Stimulated activated CD4-positive, alpha-beta T cell treated with anti-CD3 and anti-CD28 coated beads, Interleukin-12 subunit alpha, Interleukin-12 subunit beta, amount 100 ng/mL, for 4 hours (primary cell): Measurements from ENCODE around the gene NUP43.
"Not testable (repeated sequence)": the region's sequence is repeated elsewhere in the genome, so short reads cannot be mapped to it uniquely, and the experiment has no call there.

Experiments used
- DNase-seq: peaks from one replicate; pipeline ENCODE4 v3.0.0-alpha.2; 2020

NUP43 gene

GRCh38 chr6:149745252-149745651 lies 1.1 kb downstream of the NUP43 start:
- DNase-seq: not testable (repeated sequence)

DNA sequence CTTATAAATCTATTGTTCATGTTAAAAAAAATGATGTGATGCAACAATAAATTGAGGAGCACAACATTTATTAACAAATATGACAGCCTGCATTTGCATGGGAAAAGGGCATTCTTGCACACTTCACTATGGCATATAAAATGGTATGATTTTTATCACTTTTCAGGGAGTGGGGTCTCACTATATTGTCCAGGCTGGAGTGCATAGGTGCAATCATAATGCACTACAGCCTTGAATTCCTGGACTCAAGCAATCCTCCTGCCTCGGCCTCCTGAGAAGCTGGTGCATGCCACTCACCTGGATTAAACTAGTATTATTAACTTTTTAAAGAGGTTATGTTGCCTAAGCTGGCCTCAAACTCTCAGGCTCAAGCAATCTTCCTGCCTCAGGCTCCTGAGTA lies 11.4 kb downstream of the NUP43 start:
- no peak for DNase-seq

- DNase-seq: no peak
Observed at GRCh38 chr6:149733089-149733720, 13.1 kb downstream of the NUP43 start.

DNA sequence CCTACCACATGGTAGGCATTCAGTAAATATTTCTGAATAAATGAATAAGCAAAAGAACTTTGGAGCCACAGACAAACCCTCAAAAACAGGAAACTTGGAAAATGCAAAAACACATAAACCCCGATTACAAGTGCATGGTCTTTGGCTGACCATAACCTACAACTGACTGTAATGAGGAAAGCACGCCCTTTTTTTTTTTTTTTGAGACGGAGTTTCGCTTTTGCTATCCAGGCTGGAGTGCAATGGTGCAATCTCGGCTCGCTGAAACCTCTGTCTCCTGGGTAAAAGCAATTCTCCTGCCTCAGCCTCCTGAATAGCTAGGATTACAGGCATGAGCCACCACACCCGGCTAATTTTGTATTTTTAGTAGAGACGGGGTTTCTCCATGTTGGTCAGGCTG lies 16.5 kb downstream of the NUP43 start:
- no peak for DNase-seq

- no peak for DNase-seq
Observed at GRCh38 chr6:149728499-149729234, 17.7 kb downstream of the NUP43 start.

GRCh38 chr6:149727793-149728498 lies 18.4 kb downstream of the NUP43 start:
- DNase-seq: no peak

DNA sequence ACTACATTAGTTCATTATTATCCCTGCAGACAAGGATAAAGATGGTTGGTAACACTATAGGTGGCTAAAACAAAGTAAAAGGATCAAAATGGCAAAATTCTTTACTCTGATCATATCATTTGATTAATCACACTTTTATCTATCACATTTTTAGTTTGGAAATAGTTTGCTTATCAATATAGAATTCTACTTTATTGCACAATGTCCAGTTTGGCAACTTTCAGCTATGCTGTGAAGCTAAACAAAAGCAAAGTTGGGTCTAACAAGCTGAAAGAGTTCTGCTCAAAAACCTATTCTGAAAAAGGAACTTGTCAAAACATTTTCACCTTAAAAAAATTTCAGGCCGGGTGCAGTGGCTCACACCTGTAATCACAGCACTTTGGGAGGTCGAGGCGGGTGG lies 20.5 kb downstream of the NUP43 start:
- DNase-seq: no peak

DNA sequence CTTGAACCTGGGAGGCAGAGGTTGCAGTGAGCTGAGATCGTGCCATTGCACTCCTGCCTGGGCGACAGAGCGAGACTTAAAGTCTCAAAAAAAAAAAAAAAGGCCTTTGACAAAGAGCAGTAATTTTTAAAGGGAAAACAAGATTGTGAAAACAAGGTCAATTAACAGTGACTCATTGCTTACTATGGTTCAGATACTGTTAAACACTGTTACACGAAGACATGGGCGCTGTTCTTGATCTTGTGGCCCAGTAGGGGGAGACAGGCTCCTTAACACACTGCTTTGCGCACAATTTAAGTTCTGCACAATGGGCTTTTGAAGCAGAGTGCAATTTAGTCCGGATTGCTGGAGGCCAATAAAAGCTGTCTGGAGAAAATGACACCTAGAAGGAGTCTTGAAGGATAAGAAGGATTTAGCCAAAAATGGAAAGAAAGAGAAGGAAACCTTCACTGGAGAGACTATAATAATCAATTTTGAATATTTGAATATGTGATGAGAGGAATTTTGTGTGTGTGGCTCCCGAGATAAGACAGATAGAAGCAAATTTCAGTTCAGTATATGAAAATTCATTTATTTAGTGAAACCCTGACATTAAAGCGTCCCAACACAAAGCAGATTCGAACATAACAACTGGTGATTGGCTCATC lies 22.4 kb downstream of the NUP43 start:
- DNase-seq: no peak

DNA sequence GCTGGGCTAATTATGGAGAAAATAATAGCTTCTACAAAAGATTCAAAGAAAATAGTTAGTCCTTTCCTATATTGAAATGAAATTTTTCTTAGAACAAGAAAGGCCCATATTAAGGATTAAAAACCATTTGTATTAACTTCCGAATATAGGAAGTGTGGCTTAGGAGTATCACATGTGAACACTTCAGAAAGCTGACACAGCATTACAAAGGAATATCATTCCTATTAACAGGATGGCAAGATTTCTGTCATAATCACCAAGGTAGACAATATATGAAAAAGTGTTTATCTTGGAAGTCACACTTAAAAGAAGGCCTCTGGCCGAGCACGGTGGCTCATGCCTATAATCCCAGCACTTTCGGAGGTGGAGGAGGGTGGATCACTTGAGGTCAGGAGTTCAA lies 23.1 kb downstream of the NUP43 start:
- no peak for DNase-seq

DNA sequence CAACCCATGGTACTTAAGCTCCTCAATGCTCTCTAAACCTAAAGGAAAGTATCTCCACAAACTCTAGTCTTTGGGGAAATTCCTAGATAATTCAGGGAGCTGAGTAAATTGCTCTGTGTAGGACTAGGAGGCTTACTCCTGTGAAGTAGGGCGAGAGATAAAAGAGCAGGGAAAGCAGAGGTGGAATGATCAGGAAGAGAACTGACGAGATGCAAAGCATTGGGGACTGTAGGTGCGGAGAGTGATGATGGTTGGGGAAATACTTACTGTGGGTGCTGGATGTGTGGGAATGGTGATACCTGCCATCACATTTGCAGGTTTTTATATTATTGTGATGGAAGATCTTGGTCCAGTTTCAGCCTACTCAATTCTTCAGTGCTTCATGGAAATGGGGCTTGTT lies 26.8 kb downstream of the NUP43 start:
- no peak for DNase-seq

DNA sequence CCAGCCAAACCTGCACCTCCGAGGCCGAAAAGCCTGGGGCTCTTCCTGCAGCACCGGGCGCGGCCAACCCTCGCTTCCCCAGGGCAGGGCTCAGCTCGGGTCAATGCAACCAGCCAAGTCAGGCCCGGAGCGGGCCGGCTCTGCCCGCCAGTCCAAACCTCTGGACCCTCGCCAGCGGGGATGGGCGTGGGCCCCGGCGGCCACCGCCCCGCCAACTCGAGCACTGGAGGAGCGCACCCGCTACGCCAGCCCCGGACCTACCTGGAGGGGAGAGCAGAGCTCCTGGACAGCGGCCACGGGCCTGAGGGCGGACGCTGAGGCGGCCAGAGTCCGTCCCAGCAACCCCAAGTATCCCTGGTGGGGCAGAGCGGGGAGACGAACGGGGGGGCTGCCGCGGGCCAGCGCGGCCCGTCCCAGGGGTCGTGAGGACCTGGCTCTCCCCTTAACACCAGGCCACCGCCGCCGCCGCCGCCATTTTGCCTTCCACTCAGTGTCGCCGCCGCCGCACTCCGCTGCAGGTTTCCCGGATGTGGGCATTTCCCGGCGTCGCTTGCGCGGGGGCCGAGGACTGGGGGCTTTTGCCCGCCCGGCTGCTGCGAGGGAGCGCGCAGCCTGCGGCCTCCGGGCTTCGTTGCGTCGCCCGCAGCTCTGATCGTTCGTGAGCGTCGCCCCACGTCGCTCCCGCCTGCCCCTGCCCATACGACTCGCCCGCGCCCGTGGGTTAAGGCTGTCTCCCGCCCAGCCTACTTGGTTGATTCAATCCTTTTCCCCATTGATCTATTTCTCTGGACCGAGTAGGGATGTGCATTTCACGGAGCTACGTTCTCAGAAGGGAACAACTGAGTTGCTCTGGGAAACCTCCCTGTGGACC lies 28.5 kb downstream of the NUP43 start, which contains the start of gene LATS1:
Gene LATS1, minus strand, starts transcription at position 514 of the 871 bp plus-strand sequence. CDS start 15,975 bp downstream, outside the sequence.
- peak; percentile 90 for DNase-seq

DNA sequence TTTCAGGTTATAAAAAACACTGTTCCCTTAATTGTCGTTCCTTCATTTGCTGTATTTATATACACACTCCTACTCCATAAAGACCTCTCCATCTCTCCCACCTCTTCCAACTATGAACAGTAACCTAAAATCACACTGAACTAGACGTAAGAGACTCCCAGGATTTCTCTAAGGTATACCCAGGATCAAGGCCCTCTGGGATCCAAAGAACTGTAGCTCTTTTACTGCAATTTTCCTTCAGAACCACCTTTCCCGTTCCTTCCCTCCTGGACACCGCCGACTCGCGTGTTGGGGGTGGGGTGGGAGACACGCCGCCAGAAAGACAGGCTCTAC lies 29.1 kb downstream of the NUP43 start:
- DNase-seq: no peak

DNA sequence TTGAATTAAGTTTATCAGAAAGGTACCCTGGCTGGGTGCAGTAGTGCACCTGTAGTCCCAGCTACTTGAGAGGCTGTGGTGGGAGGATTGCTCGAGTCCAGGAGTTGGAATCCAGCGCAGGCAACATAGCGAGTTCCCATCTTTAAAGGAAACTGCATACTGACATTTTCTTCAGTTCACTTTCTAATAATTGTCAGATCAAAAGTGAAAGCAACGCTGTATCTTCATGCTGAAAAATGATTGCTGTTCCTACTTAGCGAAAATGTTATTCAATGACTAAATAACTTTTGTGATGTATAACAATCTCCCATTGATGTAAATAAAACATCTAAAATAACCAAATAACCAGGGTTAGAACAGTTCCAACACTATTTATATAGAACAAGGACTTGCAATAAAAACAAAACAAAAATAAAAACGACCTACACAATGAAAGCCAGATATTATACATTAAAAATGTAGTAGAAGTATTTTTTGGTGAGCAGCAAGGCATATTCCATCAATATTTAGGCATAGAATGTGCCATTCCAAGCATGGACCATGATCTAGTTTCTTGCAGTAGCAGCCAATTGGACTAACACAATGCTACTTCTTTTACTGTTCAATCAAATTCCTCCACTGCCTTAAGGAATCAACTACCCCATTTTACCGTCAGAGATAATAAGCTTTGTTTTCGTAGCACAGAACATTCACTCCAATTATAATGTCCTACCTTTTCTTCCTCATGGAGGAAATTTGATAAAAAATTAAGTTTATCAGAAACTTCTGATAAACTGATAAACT lies 30.0 kb downstream of the NUP43 start:
- no peak for DNase-seq

DNA sequence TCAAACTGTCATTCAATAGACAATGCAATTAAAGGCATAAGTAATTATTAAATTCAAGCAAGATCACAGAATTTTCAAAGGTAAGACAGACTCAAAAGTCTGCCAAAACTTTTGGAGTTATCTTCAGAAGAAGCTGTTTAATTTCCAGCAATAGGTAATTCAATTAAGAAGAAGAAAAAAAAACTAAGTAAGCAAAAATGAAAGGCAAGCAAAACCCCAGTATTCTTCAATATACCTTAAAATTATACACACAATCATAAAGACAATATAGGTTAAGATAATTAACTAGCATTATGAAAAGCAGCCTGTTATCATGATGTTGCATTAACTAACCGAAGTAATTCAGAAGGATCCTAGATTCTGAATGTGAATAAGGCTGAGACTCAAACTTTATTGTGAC lies 31.9 kb downstream of the NUP43 start:
- DNase-seq: no peak

DNA sequence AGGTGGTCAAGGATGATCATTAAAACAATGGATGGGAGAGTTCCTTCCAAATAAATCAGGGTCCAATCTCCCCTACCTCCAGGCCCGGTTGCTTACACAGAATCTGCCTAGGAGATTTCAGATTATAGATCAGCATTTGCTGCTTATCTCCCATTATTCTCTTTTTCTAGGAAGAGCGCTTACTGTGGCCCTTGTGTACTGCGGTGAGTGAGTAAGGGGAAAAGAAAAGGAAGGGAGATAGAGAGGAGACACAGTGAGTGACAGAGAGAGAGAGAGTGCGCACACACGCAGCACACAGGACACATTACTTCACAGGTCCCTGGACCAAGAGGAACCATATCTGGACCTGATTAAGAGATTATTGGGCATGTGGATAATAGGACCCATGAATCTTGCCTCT lies 34.6 kb downstream of the NUP43 start:
- no peak for DNase-seq

DNA sequence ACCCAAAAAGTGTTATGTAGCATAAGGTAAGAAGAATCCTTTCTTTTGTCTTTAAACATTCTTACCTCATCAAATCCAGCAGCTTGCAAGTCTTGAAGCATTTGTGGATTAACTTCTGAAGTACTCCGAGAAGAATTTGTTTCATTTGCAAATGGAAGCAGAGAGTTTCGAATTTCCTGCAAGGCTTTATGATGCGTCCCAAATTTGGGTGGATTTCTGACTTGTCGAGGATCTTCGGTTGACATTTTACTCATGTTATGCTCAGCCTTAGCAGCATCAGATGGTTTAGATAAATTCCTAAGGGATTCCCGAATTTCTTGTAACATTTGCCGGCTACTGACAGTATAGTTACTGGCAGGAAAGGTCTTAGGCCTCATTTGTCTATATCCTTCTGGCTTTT lies 44.6 kb downstream of the NUP43 start:
- no peak for DNase-seq

DNA sequence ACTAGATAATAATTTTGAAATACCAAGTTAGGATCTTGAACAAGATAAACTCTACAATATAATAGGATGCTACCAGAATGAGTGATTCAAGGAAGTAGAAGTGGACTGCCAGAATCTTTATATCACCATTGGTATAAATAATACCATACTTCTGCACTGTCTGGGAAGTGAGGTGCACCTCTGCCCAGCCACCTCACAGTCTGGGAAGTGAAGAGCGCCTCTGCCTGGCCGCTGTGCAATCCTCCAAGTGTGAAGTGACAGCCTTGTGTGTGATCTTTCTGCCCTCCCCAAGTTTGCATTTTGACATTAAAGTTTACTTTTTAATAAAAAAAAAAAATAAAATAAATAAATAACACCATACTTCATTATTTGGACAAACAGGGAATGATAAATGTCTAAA lies 47.2 kb downstream of the NUP43 start:
- DNase-seq: no peak

DNA sequence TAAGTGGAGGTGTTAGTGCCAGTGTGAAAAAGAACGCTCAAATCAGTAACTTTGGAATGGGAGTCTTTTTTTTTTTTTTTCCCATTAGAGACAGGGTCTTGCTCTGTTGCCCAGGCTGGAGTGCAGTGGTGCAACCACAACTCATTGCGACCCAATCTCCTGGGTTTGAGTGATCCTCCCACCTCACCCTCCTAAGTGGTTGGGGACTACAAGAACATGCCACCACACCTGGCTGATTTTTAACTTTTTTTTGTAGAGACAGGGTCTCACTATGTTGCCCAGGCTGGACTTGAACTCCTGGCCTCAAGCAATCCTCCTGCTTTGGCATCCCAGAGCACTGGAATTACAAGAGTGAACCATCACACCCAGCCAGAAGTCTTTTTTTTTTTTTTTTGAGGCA lies 48.2 kb downstream of the NUP43 start:
- no peak for DNase-seq

- no peak for DNase-seq
Observed at GRCh38 chr6:149696901-149697300, 49.4 kb downstream of the NUP43 start.

GRCh38 chr6:149694921-149695320 lies 51.4 kb downstream of the NUP43 start:
- DNase-seq: no peak

DNA sequence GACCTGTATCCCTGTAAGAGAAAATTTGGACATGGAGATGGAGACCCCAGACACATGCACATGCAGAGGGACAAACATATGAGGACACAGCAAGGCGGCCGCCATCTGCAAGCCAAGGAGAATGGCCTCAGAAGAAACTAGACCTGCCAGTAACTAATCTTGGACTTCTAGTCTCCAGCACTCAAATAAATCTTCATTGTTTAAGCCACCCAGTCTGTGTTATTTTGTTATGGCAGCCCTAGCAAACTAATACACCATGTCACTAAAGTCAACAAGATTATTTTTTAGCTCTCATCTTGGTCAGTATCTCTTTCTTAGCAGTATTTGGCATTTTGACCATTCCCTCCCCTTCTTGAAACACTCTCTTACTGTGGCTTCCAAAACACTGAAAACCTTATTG lies 55.1 kb downstream of the NUP43 start:
- no peak for DNase-seq

DNA sequence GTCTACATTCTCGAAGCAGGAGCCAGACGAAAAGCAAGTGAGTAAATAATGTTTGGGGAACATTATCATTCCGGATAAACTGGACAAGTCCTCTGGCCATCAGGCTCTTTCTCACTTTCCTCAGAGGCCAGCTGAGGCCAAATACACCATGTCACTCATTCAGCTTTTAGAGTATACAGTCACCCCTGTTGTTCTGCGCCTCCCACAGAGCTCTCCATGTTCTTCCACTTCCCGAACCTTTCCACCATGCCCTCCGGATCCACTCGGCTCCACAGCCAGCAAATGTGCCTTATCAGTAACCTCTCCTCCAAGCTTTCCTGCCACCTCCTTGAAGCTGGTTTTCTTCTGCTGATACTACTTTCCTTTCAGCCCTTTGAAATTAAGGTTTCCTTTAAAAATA lies 60.1 kb downstream of the NUP43 start:
- no peak for DNase-seq
